Natural killer cell (primary cell): Measurements from ENCODE around the gene NOL4L. TPM values are rescaled to one million over a fixed set of nuclear protein-coding genes. Genes with fewer than 3 reads are reported as not detected.

Source experiments
- ATAC-seq, 3 donors: fragments of 150-1000 bp in 2 of 3; fragments of 200-7000 bp in 1 of 3; cut with Tn5 transposase; 1 replicate in 1 of 3; 2 replicates in 2 of 3; pipeline ENCODE4 v1.10.0; 2021; ENCODE audit warnings: mild to moderate bottlenecking in 2 of 3, moderate library complexity in 2 of 3
- DNase-seq, 2 donors: peaks; one replicate each; pipeline versions ENCODE4 v3.0.0 to v3.0.0-alpha.2; 2013 to 2021; ENCODE audit warnings: mixed read lengths in 1 of 2
- H3K27ac ChIP-seq: one replicate; pipeline ENCODE4 v1.5.1; 2013; ENCODE audit warnings: mild to moderate bottlenecking, low read length
- H3K27me3 ChIP-seq: one replicate; pipeline ENCODE4 v1.6.1; 2013; ENCODE audit warnings: low read length; ENCODE audit not compliant: control insufficient read depth, insufficient read depth
- H3K36me3 ChIP-seq: one replicate; pipeline ENCODE4 v1.6.1; 2013; ENCODE audit warnings: low read length; ENCODE audit not compliant: control insufficient read depth, insufficient read depth
- H3K4me1 ChIP-seq: one replicate; pipeline ENCODE4 v1.6.1; 2013; ENCODE audit warnings: low read length; ENCODE audit not compliant: control insufficient read depth, insufficient read depth
- H3K4me3 ChIP-seq: one replicate; pipeline ENCODE4 v1.5.1; 2013; ENCODE audit warnings: low read length
- H3K9me3 ChIP-seq: one replicate; pipeline ENCODE4 v1.6.1; 2013; ENCODE audit warnings: low read length; ENCODE audit not compliant: control insufficient read depth, insufficient read depth
- H3K27ac Mint-ChIP-seq, 2 donors: one replicate each; pipeline ENCODE4 v1.8.0; 2022; ENCODE audit warnings: mild to moderate bottlenecking in 2 of 2, mixed read lengths in 2 of 2, moderate library complexity in 1 of 2
- H3K27me3 Mint-ChIP-seq, 2 donors: one replicate each; pipeline ENCODE4 v1.8.0; 2022; ENCODE audit warnings: low read depth in 2 of 2, mixed read lengths in 2 of 2
- H3K36me3 Mint-ChIP-seq: one replicate; pipeline ENCODE4 v1.8.0; 2022; ENCODE audit warnings: mixed read lengths
- H3K4me1 Mint-ChIP-seq, 2 donors: one replicate each; pipeline ENCODE4 v1.8.0; 2022; ENCODE audit warnings: mixed read lengths in 2 of 2
- H3K4me3 Mint-ChIP-seq: one replicate; pipeline ENCODE4 v1.8.0; 2022; ENCODE audit warnings: mild to moderate bottlenecking, moderate library complexity, mixed read lengths
- H3K9me3 Mint-ChIP-seq, 2 donors: one replicate each; pipeline ENCODE4 v1.8.0; 2022; ENCODE audit warnings: mixed read lengths in 2 of 2
- CTCF ChIP-seq: fragments of 200-600 bp; IDR thresholded peaks from one replicate; pipeline ENCODE4 v1.8.0; 2022; ENCODE audit warnings: antibody characterized with exemption
- WGBS: methylation state at CpG from one replicate; pipeline ENCODE4 v1.1.7; 2013; ENCODE audit warnings: missing lambda C conversion rate; ENCODE audit not compliant: insufficient coverage; 5-methylcytosine and 5-hydroxymethylcytosine counted together
- intact Hi-C: fragments of 100-400 bp; cut with micrococcal nuclease; formaldehyde crosslinking; loops from one replicate; pipeline ENCODE4 v1.14.2; 2022
- total RNA-seq, 4 donors: library from RNA; stranded (reverse); fragments of 120-200 nt in 1 of 4; gene quantifications; one replicate each; pipeline versions ENCODE4 v1.2.3 to v1.2.4, GENCODE V29; 2013 to 2022

Gene NOL4L
- total RNA-seq, 3 donors from 2014 or later (not counting 1 experiment from before 2014, with no cell fraction given): 101 to 136 (median 114) TPM

GRCh38 chr20:32527052-32527446 is 58.1 kb downstream of the NOL4L start:
- Mint-ChIP-seq H3K27ac (peak overlapping the region; percentile 72 to 91), H3K4me1 (peaks cover 68 to 83% of the 10 kb centered on the region in 2 donors)

GRCh38 chr20:32526541-32526940 is 58.6 kb downstream of the NOL4L start:
- Histone ChIP-seq H3K36me3 (peaks cover 9% of the 10 kb centered on the region), H3K27ac (peak overlapping the region; percentile 16), H3K27me3 (no peaks in the 10 kb centered on the region), H3K4me3 (no peak overlapping the region), H3K4me1 (peaks cover 82% of the 10 kb centered on the region), H3K9me3 (no peaks in the 10 kb centered on the region)
- ATAC-seq (no peak), DNase-seq (no peak)
- intact Hi-C loops: no loop called here
- Mint-ChIP-seq H3K36me3 (no peaks in the 10 kb centered on the region), H3K4me1 (peaks cover 66 to 83% of the 10 kb centered on the region in 2 donors), H3K27me3 (no peaks in the 10 kb centered on the region), H3K27ac (peak overlapping the region; percentile 72 to 91), H3K9me3 (no peaks in the 10 kb centered on the region), H3K4me3 (peak overlapping the region; percentile 60)
- 53% methylated on average over 3 of the region's 4 CpGs for WGBS
- TF ChIP-seq CTCF: no peak

More at GRCh38 chr20:32527052-32527446, 58.1 kb downstream of the NOL4L start:
- WGBS: 86% methylated on average over 5 of the region's 5 CpGs
- H3K4me1 ChIP-seq: peaks cover 77% of the 10 kb centered on the region
- DNase-seq: no peak
- intact Hi-C loops: no loop called here
- H3K4me3 Mint-ChIP-seq: no peak overlapping the region
- H3K27ac ChIP-seq: no peak overlapping the region
- H3K9me3 ChIP-seq: no peaks in the 10 kb centered on the region
- H3K27me3 ChIP-seq: no peaks in the 10 kb centered on the region
- H3K4me3 ChIP-seq: no peak overlapping the region
- H3K36me3 ChIP-seq: peaks cover 9% of the 10 kb centered on the region
- no peaks in the 10 kb centered on the region for H3K36me3 Mint-ChIP-seq
- no peaks in the 10 kb centered on the region for H3K27me3 Mint-ChIP-seq
- ATAC-seq: no peak
- no peaks in the 10 kb centered on the region for H3K9me3 Mint-ChIP-seq
- no peak for TF ChIP-seq CTCF

- intact Hi-C loops: no loop called here
- H3K4me3 ChIP-seq: no peak overlapping the region
- H3K4me1 ChIP-seq: peaks cover 86% of the 10 kb centered on the region
- H3K9me3 ChIP-seq: no peaks in the 10 kb centered on the region
- no peaks in the 10 kb centered on the region for H3K27me3 ChIP-seq
- no peak for TF ChIP-seq CTCF
- 32% methylated on average over 2 of the region's 4 CpGs for WGBS
- no peaks in the 10 kb centered on the region for H3K27me3 Mint-ChIP-seq
- H3K4me1 Mint-ChIP-seq: peaks cover 70 to 86% of the 10 kb centered on the region in 2 donors
- peaks cover 10% of the 10 kb centered on the region for H3K36me3 ChIP-seq
- DNase-seq (no peak), ATAC-seq (no peak)
- peak overlapping the region; percentile 16 for H3K27ac ChIP-seq
- H3K4me3 Mint-ChIP-seq: peak overlapping the region; percentile 60
- peak overlapping the region; percentile 72 to 91 for H3K27ac Mint-ChIP-seq
- H3K9me3 Mint-ChIP-seq: no peaks in the 10 kb centered on the region
- H3K36me3 Mint-ChIP-seq: no peaks in the 10 kb centered on the region
Observed at GRCh38 chr20:32526125-32526524, 59.0 kb downstream of the NOL4L start.

GRCh38 chr20:32524829-32525501 is 60.2 kb downstream of the NOL4L start:
- Mint-ChIP-seq H3K9me3 (no peaks in the 10 kb centered on the region), H3K4me3 (no peak overlapping the region), H3K4me1 (peaks cover 74 to 87% of the 10 kb centered on the region in 2 donors), H3K27ac (peak overlapping the region; percentile 80), H3K27me3 (no peaks in the 10 kb centered on the region), H3K36me3 (no peaks in the 10 kb centered on the region)
- WGBS: 80% methylated on average over 13 of the region's 13 CpGs
- Histone ChIP-seq H3K36me3 (peaks cover 18% of the 10 kb centered on the region), H3K9me3 (no peaks in the 10 kb centered on the region), H3K4me1 (peaks cover 86% of the 10 kb centered on the region), H3K4me3 (no peak overlapping the region), H3K27me3 (no peaks in the 10 kb centered on the region), H3K27ac (peak overlapping the region; percentile 22)
- DNase-seq (no peak), ATAC-seq (no peak)
- TF ChIP-seq CTCF: no peak
- intact Hi-C loops: no loop called here
